GM18868 (cell line): ENCODE data around the gene MCF2L.
"Not testable (repeated sequence)": the region's sequence is repeated elsewhere in the genome, so short reads cannot be mapped to it uniquely, and the experiment has no call there.

Source experiments
- ATAC-seq: cut with Tn5 transposase; IDR thresholded peaks from one replicate; pipeline ENCODE4 v1.9.1; 2021; ENCODE audit warnings: mild to moderate bottlenecking, moderate library complexity; ENCODE audit not compliant: unreplicated experiment

MCF2L gene

DNA sequence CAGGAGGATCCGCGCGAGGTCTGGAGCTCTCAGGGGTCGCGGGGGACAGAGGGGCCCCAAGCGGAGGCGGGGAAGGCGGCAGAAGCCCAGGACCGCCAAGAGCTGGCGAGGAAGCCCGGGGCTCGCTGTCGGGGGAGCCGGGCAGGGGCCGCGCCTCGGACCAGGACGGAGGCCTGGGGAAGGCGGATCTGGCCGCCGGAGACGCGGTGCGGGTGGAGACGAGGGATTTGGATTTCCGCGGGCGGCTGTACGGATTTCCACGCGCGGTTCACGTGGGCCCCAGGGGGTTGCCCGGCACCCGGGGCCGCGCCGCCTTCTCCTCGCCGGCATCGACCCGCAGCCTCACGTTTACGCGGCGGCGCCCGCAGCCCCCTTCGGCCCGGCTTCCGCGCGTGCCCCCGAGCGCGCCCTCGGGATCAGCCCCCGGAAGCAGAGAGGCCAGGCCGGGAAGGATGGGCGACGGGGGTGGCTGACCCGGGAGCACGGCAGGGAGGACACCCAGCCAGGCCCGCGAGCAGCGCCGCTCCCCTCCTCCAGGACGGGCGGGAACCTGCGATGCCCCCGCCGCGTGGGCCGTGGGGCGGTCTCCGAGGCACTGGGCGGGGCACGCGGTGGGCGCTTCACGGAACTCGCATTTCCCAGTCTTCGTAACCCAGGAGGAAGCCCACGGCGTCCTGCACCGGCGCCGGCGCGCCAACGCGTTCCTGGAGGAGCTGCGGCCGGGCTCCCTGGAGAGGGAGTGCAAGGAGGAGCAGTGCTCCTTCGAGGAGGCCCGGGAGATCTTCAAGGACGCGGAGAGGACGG is 141.2 kb downstream of the MCF2L start:
- no peak for ATAC-seq

DNA sequence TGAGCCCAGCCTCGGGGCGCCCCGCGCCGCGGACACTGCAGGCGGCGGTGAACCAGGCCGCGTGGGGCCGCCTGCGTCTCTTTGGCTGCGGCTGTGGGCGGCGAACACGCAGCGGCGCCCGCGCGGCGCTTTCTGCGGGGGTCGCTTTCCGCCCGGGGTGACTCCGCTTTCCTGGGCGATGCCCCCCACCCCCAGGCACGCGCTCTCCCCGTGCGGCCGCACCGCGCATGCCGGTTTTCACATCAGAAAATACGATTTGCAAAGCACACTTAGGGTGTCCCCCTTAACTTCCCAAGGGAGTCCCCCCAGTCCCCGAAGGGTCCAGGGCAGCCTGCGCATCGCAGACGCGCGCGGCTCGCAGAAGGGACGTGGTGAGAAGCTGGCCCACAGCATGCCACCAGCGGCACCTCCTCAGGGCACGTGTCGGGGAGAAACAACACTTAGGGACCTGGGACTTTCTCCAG is 141.9 kb downstream of the MCF2L start:
- no peak for ATAC-seq

DNA sequence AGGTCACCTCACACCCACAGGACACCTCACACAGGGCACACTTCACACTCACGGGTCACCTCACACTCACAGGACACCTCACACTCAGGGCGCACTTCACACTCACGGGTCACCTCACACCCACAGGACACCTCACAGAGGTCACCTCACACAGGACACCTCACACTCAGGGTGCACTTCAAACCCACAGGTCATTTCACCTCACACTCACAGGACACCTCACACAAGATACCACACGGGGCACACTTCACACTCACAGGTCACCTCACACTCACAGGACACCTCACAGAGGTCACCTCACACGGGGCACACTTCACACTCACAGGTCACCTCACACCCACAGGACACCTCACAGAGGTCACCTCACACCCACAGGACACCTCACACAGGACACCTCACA is 142.8 kb downstream of the MCF2L start:
- ATAC-seq = not testable (repeated sequence)

DNA sequence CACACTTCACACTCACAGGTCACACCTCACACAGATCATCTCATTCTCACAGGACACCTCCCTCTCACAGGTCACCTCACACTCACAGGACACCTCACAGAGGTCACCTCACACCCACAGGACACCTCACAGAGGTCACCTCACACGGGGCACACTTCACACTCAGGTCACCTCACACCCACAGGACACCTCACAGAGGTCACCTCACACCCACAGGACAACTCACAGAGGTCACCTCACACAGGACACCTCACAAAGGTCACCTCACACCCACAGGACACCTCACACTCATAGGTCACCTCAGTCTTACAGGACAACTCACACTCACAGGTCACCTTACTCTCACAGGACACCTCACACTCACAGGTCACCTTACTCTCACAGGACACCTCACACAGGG is 143.5 kb downstream of the MCF2L start:
- not testable (repeated sequence) for ATAC-seq

DNA sequence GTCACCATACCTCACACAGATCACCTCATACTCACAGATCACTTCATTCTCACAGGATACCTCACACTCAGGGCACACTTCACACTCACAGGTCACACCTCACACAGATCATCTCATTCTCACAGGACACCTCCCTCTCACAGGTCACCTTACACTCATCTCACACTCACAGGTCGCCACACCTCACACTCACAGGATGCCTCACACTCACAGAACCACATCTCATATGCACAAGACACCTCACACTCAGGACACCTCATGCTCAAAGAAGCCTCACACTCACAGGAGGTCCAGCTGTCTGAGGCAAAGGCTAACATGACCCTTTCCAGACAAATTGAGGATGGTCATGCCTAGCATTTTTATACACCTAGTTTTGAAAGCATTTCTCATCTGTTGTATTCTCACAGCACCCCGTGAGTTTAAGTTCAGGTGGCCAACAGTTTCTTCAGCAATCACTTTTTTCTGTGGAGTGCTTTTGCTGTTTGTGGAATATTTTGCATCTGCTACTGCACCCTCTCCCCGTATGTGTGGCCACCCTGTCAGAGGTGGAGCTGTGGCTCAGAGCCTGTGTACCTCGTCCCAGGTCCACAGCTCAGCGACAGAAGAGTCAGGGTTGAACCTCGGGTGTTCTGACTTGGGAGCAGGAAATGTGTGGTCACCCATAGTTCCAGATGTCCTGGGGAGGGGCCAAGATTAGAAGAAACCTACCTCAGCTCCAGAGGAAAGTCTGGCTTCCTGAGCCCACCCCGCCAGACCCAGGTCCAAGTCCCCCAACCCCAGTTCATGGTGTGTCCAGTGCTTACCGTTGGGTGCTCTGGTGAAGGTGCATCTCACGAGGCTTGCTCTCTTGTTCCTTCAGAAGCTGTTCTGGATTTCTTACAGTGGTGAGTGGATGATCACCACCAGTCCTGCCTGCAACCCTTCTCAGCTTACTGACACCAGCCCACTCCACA is 144.2 kb downstream of the MCF2L start:
- no peak for ATAC-seq

DNA sequence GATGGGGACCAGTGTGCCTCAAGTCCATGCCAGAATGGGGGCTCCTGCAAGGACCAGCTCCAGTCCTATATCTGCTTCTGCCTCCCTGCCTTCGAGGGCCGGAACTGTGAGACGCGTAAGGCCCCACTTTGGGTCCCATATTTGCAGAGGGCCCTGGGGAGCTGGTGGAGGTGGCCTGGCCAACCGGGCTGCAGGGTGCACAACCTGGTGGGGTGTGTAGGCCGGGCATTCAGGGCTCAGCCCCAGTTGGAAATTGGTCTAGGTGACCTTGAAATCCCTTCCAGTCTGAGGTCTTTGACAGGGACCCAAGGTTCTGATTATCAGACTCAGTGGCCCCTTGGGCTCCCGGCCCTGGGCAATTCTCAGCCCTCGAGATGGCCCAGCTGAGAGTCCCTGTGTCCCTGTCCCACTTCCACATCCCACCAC is 144.8 kb downstream of the MCF2L start:
- no peak for ATAC-seq

DNA sequence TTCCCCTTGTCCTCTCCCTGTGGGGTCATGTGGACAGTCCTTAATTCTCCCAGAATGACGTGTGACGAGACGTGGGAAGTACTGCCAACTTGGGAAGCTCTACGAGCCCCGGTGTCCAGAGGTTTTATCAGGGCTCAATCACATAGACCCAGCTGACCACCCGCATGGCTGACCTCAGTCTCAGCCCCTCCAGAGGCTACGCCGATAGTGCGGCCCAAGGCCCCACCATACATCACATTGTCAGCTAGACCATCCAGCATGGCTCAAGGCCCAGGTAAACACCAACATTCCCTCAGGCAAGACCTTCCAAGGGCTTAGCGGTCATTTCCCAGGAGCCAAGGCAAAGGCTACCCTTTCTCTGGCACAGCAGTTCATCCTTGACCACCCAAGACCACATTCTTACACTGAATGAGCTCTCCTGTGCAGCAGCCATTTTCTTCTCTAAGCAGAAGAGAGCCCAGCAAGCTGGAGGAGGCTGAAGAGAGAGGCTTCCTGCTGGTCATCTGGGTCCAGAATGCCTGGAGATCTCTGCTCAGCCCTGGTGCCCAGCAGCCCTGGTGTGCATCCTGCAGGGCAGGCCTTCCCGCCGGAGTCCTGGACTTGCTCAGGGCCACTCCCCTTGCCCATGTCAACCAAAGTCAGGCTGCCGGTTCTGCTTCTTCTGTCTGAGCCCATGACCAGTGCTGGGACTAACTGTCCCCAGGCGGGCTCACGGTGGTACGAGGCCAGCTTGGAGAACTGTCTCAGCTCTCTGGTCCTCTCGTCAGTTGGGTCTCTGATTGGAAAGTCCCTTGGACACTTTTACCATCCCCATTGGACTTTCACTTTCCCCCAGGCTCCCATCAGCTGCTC is 145.7 kb downstream of the MCF2L start:
- no peak for ATAC-seq

DNA sequence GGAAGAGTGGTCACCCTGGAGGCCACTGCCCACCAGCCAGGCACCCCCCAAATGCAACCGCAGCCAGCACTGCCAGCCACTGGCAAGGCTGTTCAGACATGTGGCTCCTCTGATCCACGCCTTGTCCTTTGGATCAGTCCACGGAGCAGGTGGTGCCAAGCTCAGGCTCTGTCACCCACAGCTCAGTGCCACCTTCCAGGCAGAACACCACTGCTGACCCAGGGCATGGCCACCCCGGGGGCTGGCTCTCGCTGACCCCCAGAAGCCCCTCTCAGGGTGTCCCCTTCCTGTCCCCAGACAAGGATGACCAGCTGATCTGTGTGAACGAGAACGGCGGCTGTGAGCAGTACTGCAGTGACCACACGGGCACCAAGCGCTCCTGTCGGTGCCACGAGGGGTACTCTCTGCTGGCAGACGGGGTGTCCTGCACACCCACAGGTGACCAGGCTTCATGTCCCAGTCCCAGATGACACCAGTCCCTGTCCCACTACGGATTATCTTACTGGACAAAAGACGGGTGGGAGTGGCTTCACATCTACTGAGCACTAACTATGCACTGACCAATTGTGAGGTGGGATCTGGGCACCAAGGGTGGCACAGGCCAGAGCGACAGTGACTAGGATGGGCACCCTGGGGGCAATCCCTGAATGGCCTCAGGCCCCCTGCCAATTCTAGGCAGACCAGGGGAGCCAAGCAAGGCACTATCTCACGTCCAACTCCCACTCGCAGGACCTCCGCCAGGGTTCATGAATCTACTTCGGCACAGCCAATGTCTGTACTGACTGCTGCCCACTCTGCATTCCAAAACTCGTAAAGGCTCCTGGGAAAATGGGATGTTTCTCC is 146.6 kb downstream of the MCF2L start:
- no peak for ATAC-seq

DNA sequence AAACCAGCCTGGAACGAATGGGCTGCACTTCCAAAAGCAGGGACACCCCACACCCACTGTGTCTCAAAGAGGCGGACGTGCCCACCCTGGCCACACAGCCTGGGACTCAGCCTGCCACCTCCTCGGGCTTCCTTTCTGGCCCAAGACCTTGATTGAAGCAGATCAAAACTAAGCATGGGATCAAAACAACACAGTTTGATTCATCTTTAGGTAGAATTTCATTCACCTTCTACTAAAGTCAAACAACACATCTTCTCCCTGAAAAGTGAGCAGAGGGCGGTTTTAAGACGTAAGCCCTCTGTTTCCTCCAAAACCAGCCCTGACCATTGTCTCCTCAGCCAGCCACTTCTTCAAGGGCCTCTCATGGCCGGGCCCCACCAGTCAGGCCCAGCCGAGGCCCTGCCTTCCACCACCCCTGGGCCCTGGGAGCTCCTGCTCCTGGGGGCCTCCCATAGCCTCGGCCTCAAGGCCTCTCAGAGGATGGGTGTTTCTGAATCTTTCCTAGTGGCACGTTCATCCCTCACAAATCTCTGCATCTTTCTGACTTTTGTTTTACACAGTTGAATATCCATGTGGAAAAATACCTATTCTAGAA is 147.3 kb downstream of the MCF2L start:
- no peak for ATAC-seq

DNA sequence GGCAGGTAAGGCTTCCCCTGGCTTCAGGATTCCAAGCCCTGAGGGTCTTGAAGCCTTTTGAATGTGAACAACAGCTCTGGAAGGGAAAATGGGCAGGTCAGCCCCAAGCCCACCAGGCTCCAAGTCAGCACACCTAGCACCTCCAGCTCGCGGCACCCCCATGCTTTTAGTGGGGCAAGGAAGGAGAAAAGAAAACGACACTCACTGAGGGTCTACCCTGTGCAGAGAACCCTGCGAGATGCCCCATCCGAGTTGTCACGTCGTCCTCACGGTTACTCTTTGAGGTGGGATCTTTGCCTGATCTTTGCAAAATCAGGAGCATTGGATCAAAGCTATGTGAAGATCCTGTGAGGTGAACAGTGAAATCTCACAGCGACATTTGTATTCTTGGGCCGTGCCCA is 147.9 kb downstream of the MCF2L start:
- no peak for ATAC-seq

DNA sequence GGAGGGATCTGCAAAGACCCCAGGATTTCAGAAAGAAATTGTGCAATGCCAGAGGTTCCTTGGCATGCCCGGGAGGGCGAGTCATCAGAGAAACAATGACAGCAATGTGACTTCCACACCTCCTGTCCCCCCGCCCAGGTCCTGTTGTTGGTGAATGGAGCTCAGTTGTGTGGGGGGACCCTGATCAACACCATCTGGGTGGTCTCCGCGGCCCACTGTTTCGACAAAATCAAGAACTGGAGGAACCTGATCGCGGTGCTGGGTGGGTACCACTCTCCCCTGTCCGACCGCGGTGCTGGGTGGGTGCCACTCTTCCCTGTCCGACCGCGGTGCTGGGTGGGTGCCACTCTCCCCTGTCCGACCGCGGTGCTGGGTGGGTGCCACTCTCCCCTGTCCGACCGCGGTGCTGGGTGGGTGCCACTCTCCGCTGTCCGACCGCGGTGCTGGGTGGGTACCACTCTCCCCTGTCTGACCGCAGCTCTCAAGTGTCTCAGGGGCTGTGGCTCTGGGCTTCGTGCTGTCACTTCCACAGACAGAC is 148.4 kb downstream of the MCF2L start:
- no peak for ATAC-seq

DNA sequence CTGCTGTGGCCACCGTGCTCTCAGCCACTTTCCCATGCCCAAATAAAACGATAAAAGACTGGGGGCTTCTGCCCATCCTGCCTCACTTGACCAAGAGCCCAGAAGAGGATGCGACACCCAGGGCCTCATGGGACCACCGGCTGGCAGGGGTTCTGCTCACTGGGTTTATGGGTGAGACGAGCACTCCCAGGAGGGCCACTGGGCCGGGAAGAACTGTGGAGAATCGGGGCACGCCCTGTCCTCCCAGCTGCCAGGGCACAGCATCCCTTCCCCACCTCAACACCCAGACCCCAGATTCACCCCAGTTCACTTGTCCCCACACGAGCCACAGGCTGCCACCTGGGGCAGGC is 148.9 kb downstream of the MCF2L start:
- no peak for ATAC-seq

DNA sequence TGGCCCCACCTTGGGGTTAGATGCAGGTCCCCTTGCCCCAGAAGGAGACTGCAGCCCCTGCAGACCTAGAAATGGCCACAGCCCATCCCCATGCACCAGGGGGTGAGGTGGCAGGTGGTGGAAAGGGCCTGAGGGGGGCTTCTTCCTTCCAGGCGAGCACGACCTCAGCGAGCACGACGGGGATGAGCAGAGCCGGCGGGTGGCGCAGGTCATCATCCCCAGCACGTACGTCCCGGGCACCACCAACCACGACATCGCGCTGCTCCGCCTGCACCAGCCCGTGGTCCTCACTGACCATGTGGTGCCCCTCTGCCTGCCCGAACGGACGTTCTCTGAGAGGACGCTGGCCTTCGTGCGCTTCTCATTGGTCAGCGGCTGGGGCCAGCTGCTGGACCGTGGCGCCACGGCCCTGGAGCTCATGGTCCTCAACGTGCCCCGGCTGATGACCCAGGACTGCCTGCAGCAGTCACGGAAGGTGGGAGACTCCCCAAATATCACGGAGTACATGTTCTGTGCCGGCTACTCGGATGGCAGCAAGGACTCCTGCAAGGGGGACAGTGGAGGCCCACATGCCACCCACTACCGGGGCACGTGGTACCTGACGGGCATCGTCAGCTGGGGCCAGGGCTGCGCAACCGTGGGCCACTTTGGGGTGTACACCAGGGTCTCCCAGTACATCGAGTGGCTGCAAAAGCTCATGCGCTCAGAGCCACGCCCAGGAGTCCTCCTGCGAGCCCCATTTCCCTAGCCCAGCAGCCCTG is 149.4 kb downstream of the MCF2L start:
- no peak for ATAC-seq

DNA sequence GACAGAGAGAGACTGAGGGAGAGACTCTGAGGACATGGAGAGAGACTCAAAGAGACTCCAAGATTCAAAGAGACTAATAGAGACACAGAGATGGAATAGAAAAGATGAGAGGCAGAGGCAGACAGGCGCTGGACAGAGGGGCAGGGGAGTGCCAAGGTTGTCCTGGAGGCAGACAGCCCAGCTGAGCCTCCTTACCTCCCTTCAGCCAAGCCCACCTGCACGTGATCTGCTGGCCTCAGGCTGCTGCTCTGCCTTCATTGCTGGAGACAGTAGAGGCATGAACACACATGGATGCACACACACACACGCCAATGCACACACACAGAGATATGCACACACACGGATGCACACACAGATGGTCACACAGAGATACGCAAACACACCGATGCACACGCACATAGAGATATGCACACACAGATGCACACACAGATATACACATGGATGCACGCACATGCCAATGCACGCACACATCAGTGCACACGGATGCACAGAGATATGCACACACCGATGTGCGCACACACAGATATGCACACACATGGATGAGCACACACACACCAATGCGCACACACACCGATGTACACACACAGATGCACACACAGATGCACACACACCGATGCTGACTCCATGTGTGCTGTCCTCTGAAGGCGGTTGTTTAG is 150.3 kb downstream of the MCF2L start:
- ATAC-seq = no peak

DNA sequence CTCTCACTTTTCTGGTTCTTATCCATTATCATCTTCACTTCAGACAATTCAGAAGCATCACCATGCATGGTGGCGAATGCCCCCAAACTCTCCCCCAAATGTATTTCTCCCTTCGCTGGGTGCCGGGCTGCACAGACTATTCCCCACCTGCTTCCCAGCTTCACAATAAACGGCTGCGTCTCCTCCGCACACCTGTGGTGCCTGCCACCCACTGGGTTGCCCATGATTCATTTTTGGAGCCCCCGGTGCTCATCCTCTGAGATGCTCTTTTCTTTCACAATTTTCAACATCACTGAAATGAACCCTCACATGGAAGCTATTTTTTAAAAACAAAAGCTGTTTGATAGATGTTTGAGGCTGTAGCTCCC is 150.8 kb downstream of the MCF2L start:
- ATAC-seq = no peak

DNA sequence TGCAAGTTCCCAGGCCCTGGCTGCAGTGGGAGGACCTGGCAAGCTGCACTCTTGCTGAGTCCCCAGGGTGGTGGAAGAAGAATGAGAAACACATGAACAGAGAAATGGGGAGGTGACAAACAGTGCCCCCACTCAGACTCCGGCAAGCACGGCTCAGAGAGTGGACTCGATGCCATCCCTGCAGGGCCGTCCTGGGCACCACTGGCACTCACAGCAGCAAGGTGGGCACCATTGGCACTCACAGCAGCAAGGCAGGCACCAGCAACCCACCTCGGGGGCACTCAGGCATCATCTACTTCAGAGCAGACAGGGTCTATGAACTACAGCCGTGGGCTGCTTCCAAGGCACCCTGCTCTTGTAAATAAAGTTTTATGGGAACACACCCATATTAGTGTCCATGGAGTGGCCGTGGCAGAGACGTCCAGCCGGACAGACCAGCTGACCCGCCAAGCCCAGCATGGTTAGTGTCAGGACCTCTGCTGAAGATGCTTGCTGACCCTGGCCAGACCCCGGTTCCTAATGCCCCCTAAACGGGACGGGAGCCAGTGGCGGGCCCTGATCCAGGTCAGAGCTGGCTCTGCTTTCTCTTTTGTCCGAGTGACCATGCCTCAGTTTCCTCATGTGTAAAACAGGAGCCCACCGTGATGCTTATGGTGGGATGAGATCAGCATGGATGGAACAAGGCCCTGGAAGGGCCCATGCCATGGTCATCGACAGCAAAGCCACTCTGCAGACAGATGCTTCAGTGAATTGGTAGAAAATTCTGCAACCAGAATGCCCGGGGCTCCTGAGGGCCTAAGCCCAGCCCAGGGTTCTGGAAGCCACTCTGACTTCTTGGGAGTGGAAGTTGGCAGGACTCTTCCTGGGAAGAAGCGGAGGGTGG is 151.5 kb downstream of the MCF2L start:
- ATAC-seq = no peak

DNA sequence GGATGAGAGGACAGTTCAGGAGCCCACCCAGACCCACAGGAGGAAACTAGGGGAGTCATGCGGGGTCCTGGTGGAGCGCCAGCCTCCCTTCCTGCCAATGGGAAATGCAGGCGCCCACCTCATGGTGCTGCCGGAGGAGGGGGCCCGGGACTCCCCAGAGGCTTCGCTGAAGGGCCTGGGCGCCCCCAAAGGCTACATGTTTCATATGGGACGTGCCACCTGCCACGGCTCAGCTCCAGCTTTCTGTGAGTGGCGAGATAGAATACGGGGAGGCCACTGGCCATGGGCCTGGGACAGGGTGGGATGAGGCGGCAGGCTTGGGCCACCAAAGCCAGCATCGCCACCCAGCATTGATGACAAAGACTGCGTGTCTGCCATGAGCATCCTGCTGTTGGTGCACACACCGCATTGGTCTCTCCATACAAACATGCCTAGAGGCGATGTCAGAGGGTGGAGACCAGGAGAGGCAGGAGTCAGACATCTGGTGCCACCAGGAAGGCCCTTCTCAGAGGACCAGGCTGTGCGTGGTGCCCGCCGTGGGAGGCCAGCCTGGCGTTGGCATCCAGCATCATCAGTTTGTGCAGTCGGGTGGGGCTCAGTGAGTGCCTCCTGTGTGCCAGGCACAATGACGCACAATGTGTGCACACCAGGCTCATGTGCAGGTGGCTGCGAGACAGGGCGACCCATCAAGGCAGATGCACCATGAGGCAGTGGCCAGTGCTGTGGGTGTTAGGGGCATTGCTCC is 152.3 kb downstream of the MCF2L start:
- ATAC-seq = no peak
